H9 (cell line): ENCODE measurements around the gene OVOL1. TPM values are rescaled to one million over a fixed set of nuclear protein-coding genes. Genes with fewer than 3 reads are reported as not detected.

Source experiments
- DNase-seq: peaks from one replicate; pipeline ENCODE4 v3.0.0-alpha.2; 2017
- H2AFZ ChIP-seq: one replicate; pipeline ENCODE4 v1.6.1; 2013; ENCODE audit warnings: mild to moderate bottlenecking, low read length, control low read depth, moderate library complexity
- H2AK5ac ChIP-seq: 2 replicates; pipeline ENCODE4 v1.6.1; 2013; ENCODE audit warnings: low read length, control low read depth, mixed read lengths; ENCODE audit not compliant: insufficient read length
- H2BK120ac ChIP-seq: one replicate; pipeline ENCODE4 v1.6.1; 2013; ENCODE audit warnings: low read depth, mild to moderate bottlenecking, low read length, control low read depth, inconsistent platforms; ENCODE audit not compliant: poor library complexity, severe bottlenecking
- H2BK12ac ChIP-seq: 2 replicates; pipeline ENCODE4 v1.6.1; 2013; ENCODE audit warnings: low read length, control low read depth, mixed read lengths, low read depth; ENCODE audit not compliant: insufficient read length
- H2BK15ac ChIP-seq: 2 replicates; pipeline ENCODE4 v1.6.1; 2013; ENCODE audit warnings: low read depth, low read length, control low read depth
- H2BK20ac ChIP-seq: one replicate; pipeline ENCODE4 v1.6.1; 2013; ENCODE audit warnings: low read depth, mild to moderate bottlenecking, low read length, control low read depth, inconsistent platforms; ENCODE audit not compliant: poor library complexity, severe bottlenecking
- H2BK5ac ChIP-seq: 2 replicates; pipeline ENCODE4 v1.6.1; 2013; ENCODE audit warnings: low read length, control low read depth, mixed read lengths; ENCODE audit not compliant: insufficient read length
- H3K14ac ChIP-seq: 2 replicates; pipeline ENCODE4 v1.6.1; 2013; ENCODE audit warnings: low read length, control low read depth; ENCODE audit not compliant: insufficient read depth
- H3K18ac ChIP-seq: 2 replicates; pipeline ENCODE4 v1.6.1; 2013; ENCODE audit warnings: low read depth, mild to moderate bottlenecking, mixed read lengths, low read length, control low read depth; ENCODE audit not compliant: insufficient read length
- H3K23ac ChIP-seq: 2 replicates; pipeline ENCODE4 v1.6.1; 2013; ENCODE audit warnings: low read length, control low read depth, mixed read lengths, low read depth; ENCODE audit not compliant: insufficient read length
- H3K23me2 ChIP-seq: 2 replicates; pipeline ENCODE4 v1.6.1; 2013; ENCODE audit warnings: low read depth, mild to moderate bottlenecking, mixed read lengths, low read length, control low read depth; ENCODE audit not compliant: insufficient read length, poor library complexity, severe bottlenecking
- H3K27ac ChIP-seq: 2 replicates; pipeline ENCODE4 v1.5.1; 2013; ENCODE audit warnings: low read length, control low read depth, mixed read lengths, low read depth; ENCODE audit not compliant: insufficient read length
- H3K27me3 ChIP-seq: 2 replicates; pipeline ENCODE4 v1.6.1; 2013; ENCODE audit warnings: low read length, control low read depth, inconsistent platforms; ENCODE audit not compliant: insufficient read depth
- H3K4ac ChIP-seq: 2 replicates; pipeline ENCODE4 v1.6.1; 2013; ENCODE audit warnings: low read depth, mild to moderate bottlenecking, control low read depth, inconsistent platforms, low read length, moderate library complexity
- H3K4me1 ChIP-seq: 2 replicates; pipeline ENCODE4 v1.6.1; 2013; ENCODE audit warnings: low read length, control low read depth, inconsistent platforms; ENCODE audit not compliant: insufficient read depth
- H3K4me2 ChIP-seq: 2 replicates; pipeline ENCODE4 v1.6.1; 2013; ENCODE audit warnings: low read length, control low read depth, mixed read lengths; ENCODE audit not compliant: insufficient read length, insufficient read depth
- H3K56ac ChIP-seq: 2 replicates; pipeline ENCODE4 v1.6.1; 2013; ENCODE audit warnings: low read depth, mild to moderate bottlenecking, mixed read lengths, low read length, control low read depth; ENCODE audit not compliant: insufficient read length
- H3K79me1 ChIP-seq: 2 replicates; pipeline ENCODE4 v1.6.1; 2013; ENCODE audit warnings: low read depth, mild to moderate bottlenecking, moderate library complexity, low read length, control low read depth, inconsistent platforms; ENCODE audit not compliant: insufficient read depth, poor library complexity, severe bottlenecking
- H3K79me2 ChIP-seq: 2 replicates; pipeline ENCODE4 v1.6.1; 2013; ENCODE audit warnings: low read length, control low read depth, inconsistent platforms; ENCODE audit not compliant: insufficient read depth
- H3K9ac ChIP-seq: 2 replicates; pipeline ENCODE4 v1.6.1; 2013; ENCODE audit warnings: low read length, control low read depth, mixed read lengths; ENCODE audit not compliant: insufficient read length; ENCODE audit errors: extremely low read depth
- H3K9me3 ChIP-seq: one replicate; pipeline ENCODE4 v1.6.1; 2013; ENCODE audit warnings: low read depth, low read length, inconsistent platforms; ENCODE audit not compliant: control insufficient read depth
- H3T11ph ChIP-seq: one replicate; pipeline ENCODE4 v1.6.1; 2013; ENCODE audit warnings: mild to moderate bottlenecking, low read length, control low read depth, inconsistent platforms
- H4K20me1 ChIP-seq: one replicate; pipeline ENCODE4 v1.6.1; 2013; ENCODE audit not compliant: control insufficient read depth, insufficient read length, insufficient read depth
- H4K5ac ChIP-seq: 2 replicates; pipeline ENCODE4 v1.6.1; 2013; ENCODE audit warnings: low read depth, mild to moderate bottlenecking, mixed read lengths, low read length, control low read depth; ENCODE audit not compliant: insufficient read length
- H4K8ac ChIP-seq: replicated peaks from 2 replicates; pipeline ENCODE4 v1.6.1; 2013; ENCODE audit warnings: low read length, control low read depth, mixed read lengths, low read depth; ENCODE audit not compliant: insufficient read length
- H4K91ac ChIP-seq: 2 replicates; pipeline ENCODE4 v1.6.1; 2013; ENCODE audit warnings: low read depth, mild to moderate bottlenecking, moderate library complexity, mixed read lengths, low read length, control low read depth; ENCODE audit not compliant: insufficient read length
- H3K27ac Mint-ChIP-seq, 3 experiments: 2 replicates in 2 of 3; 3 replicates in 1 of 3; pipeline ENCODE4 v1.8.0; 2020 to 2021; ENCODE audit warnings: mixed read lengths in 3 of 3, mild to moderate bottlenecking in 1 of 3, moderate library complexity in 1 of 3
- H3K27me3 Mint-ChIP-seq: 2 replicates; pipeline ENCODE4 v1.8.0; 2021; ENCODE audit warnings: low read depth, mild to moderate bottlenecking, moderate library complexity, mixed read lengths
- H3K36me3 Mint-ChIP-seq, 3 experiments: 2 replicates in 2 of 3; 3 replicates in 1 of 3; pipeline ENCODE4 v1.8.0; 2020 to 2021; ENCODE audit warnings: low read depth in 3 of 3, mixed read lengths in 3 of 3; ENCODE audit not compliant: insufficient read depth in 1 of 3
- H3K4me1 Mint-ChIP-seq, 2 experiments: 2 replicates each; pipeline ENCODE4 v1.8.0; 2020; ENCODE audit warnings: mixed read lengths in 2 of 2
- H3K4me3 Mint-ChIP-seq, 2 experiments: 2 replicates in 1 of 2; 3 replicates in 1 of 2; pipeline ENCODE4 v1.8.0; 2020 to 2021; ENCODE audit warnings: mild to moderate bottlenecking in 2 of 2, mixed read lengths in 2 of 2, moderate library complexity in 1 of 2
- H3K9me3 Mint-ChIP-seq, 2 experiments: 2 replicates in 1 of 2; 3 replicates in 1 of 2; pipeline ENCODE4 v1.8.0; 2020; ENCODE audit warnings: mild to moderate bottlenecking in 2 of 2, mixed read lengths in 2 of 2, moderate library complexity in 1 of 2
- CTCF ChIP-seq: fragments of 200-600 bp; sonication (generic); conservative IDR thresholded peaks from 3 replicates; pipeline ENCODE4 v1.8.0; 2021; ENCODE audit warnings: antibody characterized with exemption, mild to moderate bottlenecking
- WGBS: extraction: QIAGEN DNeasy Blood & Tissue Kit; methylation state at CpG from one replicate; pipeline ENCODE4 v1.1.7; 2013; ENCODE audit warnings: missing lambda C conversion rate, low lambda C conversion rate, mixed read lengths; ENCODE audit not compliant: insufficient read length; ENCODE audit errors: extremely low coverage; 5-methylcytosine and 5-hydroxymethylcytosine counted together
- total RNA-seq: library from RNA; stranded (reverse); gene quantifications from 2 replicates; pipeline ENCODE4 v1.2.1, GENCODE V29; 2021

Gene OVOL1
- total RNA-seq, 1 experiment from 2014 or later: 5.1 TPM

GRCh38 chr11:65833297-65834030 lies 46.6 kb downstream of the OVOL1 start, which contains the start of gene SNX32:
TSS of gene SNX32 (plus strand) at chr11:65833963. CDS start at chr11:65834066, 103 bp downstream.
- H3K9me3 Mint-ChIP-seq: peaks cover 0 to 6% of the 10 kb centered on the region in 2 experiments; a peak in 1 of 5 replicates
- H3K4me1 Mint-ChIP-seq: peaks cover 4 to 14% of the 10 kb centered on the region in 2 experiments
- no peak within 1 kb of the TSS for H2BK120ac ChIP-seq
- no peak within 1 kb of the TSS for H3K23ac ChIP-seq
- peaks cover 2% of the 10 kb centered on the region for H3K27me3 ChIP-seq
- TF ChIP-seq CTCF: no peak
- no peak within 1 kb of the TSS for H3K4me3 Mint-ChIP-seq
- H2BK5ac ChIP-seq: no peak within 1 kb of the TSS
- no peak within 1 kb of the TSS for H4K8ac ChIP-seq
- H3K27me3 Mint-ChIP-seq: peaks cover 30% of the 10 kb centered on the region
- peak; percentile 94 for DNase-seq
- H2BK12ac ChIP-seq: no peak within 1 kb of the TSS
- H4K91ac ChIP-seq: no peak within 1 kb of the TSS
- H3K23me2 ChIP-seq: peaks cover 8% of the 10 kb centered on the region
- H3K14ac ChIP-seq: peak within 1 kb of the TSS; percentile 90; the same call in 1 of the 2 replicates
- no peaks in the 10 kb centered on the region for H3K79me2 ChIP-seq
- H3T11ph ChIP-seq: no peak within 1 kb of the TSS
- H3K27ac ChIP-seq: no peak within 1 kb of the TSS
- 0 out of 7 replicates have a peak within 1 kb of the TSS, but pooled peaks of 1 of the 3 experiments have one; percentile 68 for H3K27ac Mint-ChIP-seq
- H2BK20ac ChIP-seq: no peak within 1 kb of the TSS
- H3K18ac ChIP-seq: peak within 1 kb of the TSS; percentile 78
- no peaks in the 10 kb centered on the region for H3K79me1 ChIP-seq
- peaks cover 5% of the 10 kb centered on the region; the same call in 1 of the 2 replicates for H3K4me1 ChIP-seq
- H2AFZ ChIP-seq: no peak within 1 kb of the TSS
- peaks cover 0 to 2% (median 1%) of the 10 kb centered on the region in 3 experiments; a peak in 2 of 7 replicates for H3K36me3 Mint-ChIP-seq
- H3K56ac ChIP-seq: no peak within 1 kb of the TSS
- H2BK15ac ChIP-seq: no peak within 1 kb of the TSS
- H4K20me1 ChIP-seq: no peaks in the 10 kb centered on the region
- no CpG with 5 or more reads among the region's 63 CpGs for WGBS
- no peaks in the 10 kb centered on the region for H3K9me3 ChIP-seq
- H2AK5ac ChIP-seq: no peak within 1 kb of the TSS
- no peak within 1 kb of the TSS for H3K4ac ChIP-seq
- peak within 1 kb of the TSS; percentile 33 for H3K9ac ChIP-seq
- peak within 1 kb of the TSS; percentile 71 for H3K4me2 ChIP-seq
- no peak within 1 kb of the TSS for H4K5ac ChIP-seq
